ENCODE measurements around the gene EGFR.

The EGFR gene

DNA sequence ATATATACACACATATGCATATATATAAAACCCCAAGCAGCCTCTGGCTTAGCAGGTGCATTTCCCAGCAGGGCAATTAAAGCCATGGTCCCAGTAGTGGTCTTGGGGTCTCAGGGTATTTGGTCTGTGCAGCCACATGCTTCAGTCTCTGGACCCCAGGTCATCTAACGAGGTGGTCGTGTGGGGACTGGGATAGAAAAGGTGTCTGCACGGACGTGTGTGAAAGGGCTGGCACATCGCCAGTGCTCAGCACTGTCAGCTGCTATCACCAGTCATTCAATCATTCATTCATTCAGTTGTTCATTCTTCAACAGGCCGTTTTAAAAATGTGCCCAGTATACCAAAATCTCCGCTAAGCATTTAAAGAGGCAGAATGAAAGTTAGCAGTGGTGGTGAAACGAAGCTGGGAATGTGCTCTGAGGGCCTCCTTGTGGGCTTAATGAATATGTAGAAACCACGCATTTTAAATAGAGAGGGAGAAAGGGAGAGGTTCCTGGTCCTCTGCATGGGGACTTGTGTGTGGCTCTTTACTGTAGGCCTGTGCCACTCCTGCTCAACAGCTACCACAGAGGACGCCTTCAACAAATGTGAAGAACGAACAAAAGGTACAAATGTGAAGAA lies 170.4 kb downstream of the EGFR start:
- H3K36me3 Mint-ChIP-seq (ENCODE audit: low read depth) = no peaks in the 10 kb centered on the region
- H3K27ac Mint-ChIP-seq = no peak overlapping the region
- peaks cover 4% of the 10 kb centered on the region for H3K27me3 Mint-ChIP-seq (ENCODE audit: low read depth)
- no peaks in the 10 kb centered on the region for H3K4me1 Mint-ChIP-seq (ENCODE audit: low read depth)
- H3K4me3 Mint-ChIP-seq = no peak overlapping the region
- H3K9me3 Mint-ChIP-seq = no peaks in the 10 kb centered on the region

DNA sequence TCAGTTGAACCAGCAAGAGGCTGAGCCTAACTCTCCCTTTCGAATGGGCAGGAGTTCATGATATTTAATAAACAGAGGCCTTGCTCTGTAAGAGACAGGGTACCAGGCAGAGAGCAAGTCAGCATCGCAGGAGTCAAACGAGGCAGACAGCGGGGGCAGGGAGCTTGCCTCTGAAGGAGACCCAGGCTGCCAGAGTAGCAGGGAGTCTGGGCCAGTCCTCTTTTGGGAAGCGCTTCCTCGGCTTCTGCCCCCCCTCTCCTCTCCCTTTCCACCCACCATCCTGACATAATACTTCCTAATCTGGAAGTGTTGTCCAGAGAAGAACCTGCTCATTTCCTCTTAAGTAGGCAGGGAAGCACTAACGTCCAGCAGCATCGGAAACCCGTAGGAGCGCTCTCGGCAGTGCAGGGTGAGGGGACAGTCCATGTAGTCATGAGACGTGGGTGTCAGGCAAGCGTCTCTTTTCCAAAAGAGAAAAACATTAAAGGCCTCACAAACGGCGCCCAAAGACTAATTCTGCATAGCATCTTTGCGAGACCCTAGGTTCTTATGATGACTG lies 171.1 kb downstream of the EGFR start:
- no peaks in the 10 kb centered on the region for H3K9me3 Mint-ChIP-seq
- H3K4me1 Mint-ChIP-seq (ENCODE audit: low read depth) = no peaks in the 10 kb centered on the region
- H3K27me3 Mint-ChIP-seq (ENCODE audit: low read depth) = peaks cover 4% of the 10 kb centered on the region
- no peak overlapping the region for H3K27ac Mint-ChIP-seq
- H3K36me3 Mint-ChIP-seq (ENCODE audit: low read depth) = no peaks in the 10 kb centered on the region
- no peak overlapping the region for H3K4me3 Mint-ChIP-seq

DNA sequence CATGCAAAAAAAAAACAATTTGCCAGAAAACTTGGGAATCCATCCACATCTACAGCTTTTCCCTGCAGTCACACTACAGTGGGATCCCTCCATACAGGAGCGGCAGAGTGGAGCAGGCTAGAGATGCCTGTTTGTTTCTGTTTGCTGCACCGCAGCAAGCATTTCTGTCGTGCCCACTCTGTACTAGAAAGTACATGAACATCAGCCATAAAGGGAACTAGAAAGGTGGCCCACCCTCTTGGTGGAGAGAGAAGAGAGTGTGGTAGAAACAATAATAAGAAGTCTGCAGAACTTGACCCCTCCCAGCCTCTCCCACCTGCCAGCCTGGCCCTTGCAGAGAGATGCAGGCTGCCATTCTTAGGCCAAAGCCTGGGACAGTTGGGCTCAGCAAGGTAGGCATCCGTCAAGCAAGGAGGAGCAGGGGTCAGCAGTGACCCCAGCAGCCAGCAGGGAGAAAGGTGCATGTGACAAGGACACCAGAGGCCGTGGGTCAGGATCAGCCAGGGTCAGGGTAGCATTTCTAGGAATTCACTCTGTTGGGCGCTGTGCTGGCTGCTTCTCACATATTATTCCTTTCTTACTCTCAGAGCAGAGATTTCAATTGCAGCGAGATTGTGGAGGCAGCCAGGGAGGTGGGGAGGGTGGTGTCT lies 171.8 kb downstream of the EGFR start:
- no peak overlapping the region for H3K4me3 Mint-ChIP-seq
- H3K27me3 Mint-ChIP-seq (ENCODE audit: low read depth) = peaks cover 5% of the 10 kb centered on the region
- no peaks in the 10 kb centered on the region for H3K9me3 Mint-ChIP-seq
- H3K36me3 Mint-ChIP-seq (ENCODE audit: low read depth) = no peaks in the 10 kb centered on the region
- H3K4me1 Mint-ChIP-seq (ENCODE audit: low read depth) = no peaks in the 10 kb centered on the region
- no peak overlapping the region for H3K27ac Mint-ChIP-seq

DNA sequence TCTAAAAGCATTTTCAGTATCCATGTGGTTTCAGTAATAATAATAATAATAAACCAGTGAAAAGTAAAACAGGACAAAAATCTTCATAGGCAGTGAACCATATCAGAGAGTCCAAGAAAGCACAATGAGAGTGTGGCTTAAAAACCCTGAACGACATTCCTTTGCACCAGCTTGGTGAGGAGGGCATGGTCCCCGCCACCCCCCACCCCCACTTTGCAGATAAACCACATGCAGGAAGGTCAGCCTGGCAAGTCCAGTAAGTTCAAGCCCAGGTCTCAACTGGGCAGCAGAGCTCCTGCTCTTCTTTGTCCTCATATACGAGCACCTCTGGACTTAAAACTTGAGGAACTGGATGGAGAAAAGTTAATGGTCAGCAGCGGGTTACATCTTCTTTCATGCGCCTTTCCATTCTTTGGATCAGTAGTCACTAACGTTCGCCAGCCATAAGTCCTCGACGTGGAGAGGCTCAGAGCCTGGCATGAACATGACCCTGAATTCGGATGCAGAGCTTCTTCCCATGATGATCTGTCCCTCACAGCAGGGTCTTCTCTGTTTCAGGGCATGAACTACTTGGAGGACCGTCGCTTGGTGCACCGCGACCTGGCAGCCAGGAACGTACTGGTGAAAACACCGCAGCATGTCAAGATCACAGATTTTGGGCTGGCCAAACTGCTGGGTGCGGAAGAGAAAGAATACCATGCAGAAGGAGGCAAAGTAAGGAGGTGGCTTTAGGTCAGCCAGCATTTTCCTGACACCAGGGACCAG lies 172.5 kb downstream of the EGFR start:
- Mint-ChIP-seq H3K4me1 (ENCODE audit: low read depth) (no peaks in the 10 kb centered on the region), H3K27ac (no peak overlapping the region), H3K4me3 (no peak overlapping the region), H3K36me3 (ENCODE audit: low read depth) (no peaks in the 10 kb centered on the region), H3K27me3 (ENCODE audit: low read depth) (peaks cover 10% of the 10 kb centered on the region), H3K9me3 (no peaks in the 10 kb centered on the region)

DNA sequence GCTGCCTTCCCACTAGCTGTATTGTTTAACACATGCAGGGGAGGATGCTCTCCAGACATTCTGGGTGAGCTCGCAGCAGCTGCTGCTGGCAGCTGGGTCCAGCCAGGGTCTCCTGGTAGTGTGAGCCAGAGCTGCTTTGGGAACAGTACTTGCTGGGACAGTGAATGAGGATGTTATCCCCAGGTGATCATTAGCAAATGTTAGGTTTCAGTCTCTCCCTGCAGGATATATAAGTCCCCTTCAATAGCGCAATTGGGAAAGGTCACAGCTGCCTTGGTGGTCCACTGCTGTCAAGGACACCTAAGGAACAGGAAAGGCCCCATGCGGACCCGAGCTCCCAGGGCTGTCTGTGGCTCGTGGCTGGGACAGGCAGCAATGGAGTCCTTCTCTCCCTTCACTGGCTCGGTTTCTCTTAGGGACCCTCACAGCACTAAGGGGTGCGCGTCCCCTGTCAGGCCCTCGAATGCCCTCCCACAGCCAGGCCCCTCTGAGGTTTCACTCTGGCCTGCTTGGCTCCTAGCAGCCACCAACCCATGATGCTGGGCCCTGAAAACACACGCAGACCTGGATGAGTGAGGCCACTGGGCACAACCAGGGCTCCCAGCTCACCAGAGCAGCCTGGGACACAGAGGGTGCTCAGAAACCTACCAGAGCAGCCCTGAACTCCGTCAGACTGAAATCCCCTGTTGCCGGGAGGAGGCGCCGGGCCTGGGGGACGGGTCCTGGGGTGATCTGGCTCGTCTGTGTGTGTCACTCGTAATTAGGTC lies 173.3 kb downstream of the EGFR start:
- Mint-ChIP-seq H3K4me1 (ENCODE audit: low read depth) (no peaks in the 10 kb centered on the region), H3K9me3 (no peaks in the 10 kb centered on the region), H3K27me3 (ENCODE audit: low read depth) (peaks cover 15% of the 10 kb centered on the region), H3K4me3 (no peak overlapping the region), H3K36me3 (ENCODE audit: low read depth) (no peaks in the 10 kb centered on the region), H3K27ac (no peak overlapping the region)

DNA sequence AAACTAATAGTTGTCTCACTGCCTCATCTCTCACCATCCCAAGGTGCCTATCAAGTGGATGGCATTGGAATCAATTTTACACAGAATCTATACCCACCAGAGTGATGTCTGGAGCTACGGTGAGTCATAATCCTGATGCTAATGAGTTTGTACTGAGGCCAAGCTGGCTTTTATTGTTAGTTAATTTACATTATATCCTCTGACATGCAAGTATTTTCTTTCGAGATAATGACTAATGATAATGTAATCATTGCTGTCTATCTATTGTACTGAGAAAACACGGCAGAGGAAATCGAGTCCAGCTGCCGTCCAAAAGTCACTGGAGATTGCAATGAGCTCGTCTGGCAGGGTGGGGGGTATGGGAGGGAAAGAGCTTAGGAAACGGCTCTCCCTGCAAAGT lies 173.9 kb downstream of the EGFR start:
- Mint-ChIP-seq H3K27ac (no peak overlapping the region), H3K4me3 (no peak overlapping the region), H3K36me3 (ENCODE audit: low read depth) (no peaks in the 10 kb centered on the region), H3K27me3 (ENCODE audit: low read depth) (peaks cover 15% of the 10 kb centered on the region), H3K4me1 (ENCODE audit: low read depth) (no peaks in the 10 kb centered on the region), H3K9me3 (no peaks in the 10 kb centered on the region)

DNA sequence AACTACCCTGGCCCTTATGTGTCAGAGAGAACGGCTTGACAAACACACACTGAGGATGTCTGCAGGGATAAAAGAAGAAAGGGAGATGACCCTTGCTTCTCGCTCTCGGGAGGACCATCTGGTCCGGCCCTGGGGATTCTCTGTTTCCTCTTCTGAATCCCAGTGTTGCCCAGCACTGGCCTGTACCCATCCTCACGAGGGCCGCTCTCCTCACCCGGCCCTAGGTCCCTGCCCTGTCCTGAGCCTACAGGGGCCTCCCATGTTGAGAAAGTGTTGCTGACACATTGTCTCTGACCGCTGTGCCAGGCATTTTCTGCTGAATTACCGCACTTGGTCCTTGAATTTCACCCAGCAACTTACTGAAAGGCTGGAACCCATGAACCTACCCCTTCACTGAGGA lies 174.4 kb downstream of the EGFR start:
- H3K4me3 Mint-ChIP-seq = no peak overlapping the region
- peaks cover 15% of the 10 kb centered on the region for H3K27me3 Mint-ChIP-seq (ENCODE audit: low read depth)

DNA sequence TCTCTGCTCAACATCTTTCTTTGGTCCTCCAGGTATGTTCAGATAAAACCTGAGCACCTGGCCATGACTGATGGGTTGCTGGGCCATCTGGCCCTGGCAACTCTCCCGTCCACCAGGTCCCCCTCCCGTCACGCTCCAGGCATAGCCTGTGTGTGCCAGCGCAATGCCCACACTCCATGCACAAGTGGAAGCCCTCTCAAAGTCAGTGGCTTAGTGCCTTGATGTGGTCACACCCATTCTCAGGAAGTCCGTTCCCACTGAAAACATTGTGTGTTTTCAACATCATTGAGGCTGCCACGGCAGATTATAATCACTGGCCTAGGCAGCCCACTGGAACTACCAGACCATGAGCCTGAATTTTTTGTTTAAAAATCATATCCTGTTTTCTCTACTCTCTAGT lies 175.7 kb downstream of the EGFR start:
- H3K9me3 Mint-ChIP-seq = no peaks in the 10 kb centered on the region
- no peaks in the 10 kb centered on the region for H3K4me1 Mint-ChIP-seq (ENCODE audit: low read depth)
- H3K27me3 Mint-ChIP-seq (ENCODE audit: low read depth) = peaks cover 11% of the 10 kb centered on the region
- no peak overlapping the region for H3K27ac Mint-ChIP-seq
- no peak overlapping the region for H3K4me3 Mint-ChIP-seq
- no peaks in the 10 kb centered on the region for H3K36me3 Mint-ChIP-seq (ENCODE audit: low read depth)

More for the DNA sequence above, 174.4 kb downstream of the EGFR start:
- Mint-ChIP-seq H3K4me1 (ENCODE audit: low read depth) (no peaks in the 10 kb centered on the region), H3K9me3 (no peaks in the 10 kb centered on the region), H3K27ac (no peak overlapping the region), H3K36me3 (ENCODE audit: low read depth) (no peaks in the 10 kb centered on the region)

DNA sequence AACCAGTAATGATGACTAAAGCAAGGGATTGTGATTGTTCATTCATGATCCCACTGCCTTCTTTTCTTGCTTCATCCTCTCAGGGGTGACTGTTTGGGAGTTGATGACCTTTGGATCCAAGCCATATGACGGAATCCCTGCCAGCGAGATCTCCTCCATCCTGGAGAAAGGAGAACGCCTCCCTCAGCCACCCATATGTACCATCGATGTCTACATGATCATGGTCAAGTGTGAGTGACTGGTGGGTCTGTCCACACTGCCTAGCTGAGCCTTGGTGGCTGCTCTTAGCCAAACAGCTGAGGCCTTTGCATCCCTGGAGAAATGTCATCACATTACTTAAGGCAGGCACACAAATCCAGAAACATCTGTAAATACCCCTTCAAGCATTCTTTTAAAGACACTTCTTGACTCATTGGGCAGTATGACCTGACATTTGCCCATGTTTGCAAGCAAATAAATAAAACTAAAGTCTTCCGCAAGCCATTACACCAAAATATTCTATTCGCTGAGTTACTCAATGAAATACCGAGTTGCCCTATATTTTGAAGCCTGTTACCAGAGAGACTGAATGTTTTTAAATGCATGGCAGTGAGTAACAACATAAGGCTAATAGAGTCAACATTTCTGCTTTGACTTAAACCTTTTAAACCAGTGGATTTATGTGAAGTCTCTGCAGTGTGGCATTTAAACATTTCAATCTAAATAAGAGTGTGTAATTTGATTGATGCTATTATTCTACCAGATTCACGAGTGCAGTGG lies 180.0 kb downstream of the EGFR start:
- Mint-ChIP-seq H3K4me3 (no peak overlapping the region), H3K9me3 (no peaks in the 10 kb centered on the region), H3K27me3 (ENCODE audit: low read depth) (peaks cover 11% of the 10 kb centered on the region), H3K4me1 (ENCODE audit: low read depth) (no peaks in the 10 kb centered on the region), H3K36me3 (ENCODE audit: low read depth) (no peaks in the 10 kb centered on the region), H3K27ac (no peak overlapping the region)

DNA sequence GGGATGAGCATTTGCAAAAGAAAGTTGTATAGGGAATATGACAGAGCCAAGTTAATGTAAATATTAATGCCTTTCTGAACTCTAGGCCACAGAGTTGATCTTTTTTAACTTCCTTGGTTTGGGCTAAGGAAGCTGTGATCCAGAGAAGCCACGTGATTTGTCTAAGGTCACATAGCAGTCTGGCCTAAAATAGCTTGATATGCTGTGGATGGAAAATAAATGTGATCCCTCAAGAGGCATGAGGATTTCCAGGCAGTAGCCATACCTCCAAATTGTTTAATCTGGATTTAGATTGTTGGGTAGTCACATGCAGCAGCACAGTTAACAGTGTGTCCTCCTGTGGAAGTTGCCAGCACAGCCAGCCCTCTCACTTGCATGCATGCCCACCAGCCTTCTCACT lies 180.6 kb downstream of the EGFR start:
- H3K4me1 Mint-ChIP-seq (ENCODE audit: low read depth) = no peaks in the 10 kb centered on the region
- H3K36me3 Mint-ChIP-seq (ENCODE audit: low read depth) = no peaks in the 10 kb centered on the region
- H3K27ac Mint-ChIP-seq = no peak overlapping the region
- H3K4me3 Mint-ChIP-seq = no peak overlapping the region
- H3K9me3 Mint-ChIP-seq = no peaks in the 10 kb centered on the region
- peaks cover 11% of the 10 kb centered on the region for H3K27me3 Mint-ChIP-seq (ENCODE audit: low read depth)

DNA sequence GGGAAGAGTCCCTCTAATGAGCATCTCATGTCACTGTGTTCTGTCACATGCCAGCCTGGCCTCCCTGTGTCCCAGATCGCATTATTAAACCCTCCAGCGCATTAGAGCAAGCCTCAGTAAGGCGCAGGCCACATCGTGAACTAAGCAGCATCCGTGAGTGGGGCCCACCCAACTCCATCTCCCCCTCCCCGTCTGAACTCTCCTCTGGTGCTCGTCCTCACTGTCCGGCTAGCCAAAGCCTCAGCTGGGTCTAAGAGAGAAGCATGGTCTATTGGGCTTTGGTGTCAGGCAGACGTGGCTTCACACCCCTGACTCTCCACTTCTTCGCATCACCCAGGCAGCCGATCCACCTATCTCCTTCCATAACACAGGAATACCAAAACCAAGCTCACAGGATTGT lies 181.6 kb downstream of the EGFR start:
- H3K27me3 Mint-ChIP-seq (ENCODE audit: low read depth) = peaks cover 11% of the 10 kb centered on the region
- H3K4me1 Mint-ChIP-seq (ENCODE audit: low read depth) = no peaks in the 10 kb centered on the region
- H3K36me3 Mint-ChIP-seq (ENCODE audit: low read depth) = no peaks in the 10 kb centered on the region
- H3K4me3 Mint-ChIP-seq = no peak overlapping the region
- no peaks in the 10 kb centered on the region for H3K9me3 Mint-ChIP-seq
- H3K27ac Mint-ChIP-seq = no peak overlapping the region

DNA sequence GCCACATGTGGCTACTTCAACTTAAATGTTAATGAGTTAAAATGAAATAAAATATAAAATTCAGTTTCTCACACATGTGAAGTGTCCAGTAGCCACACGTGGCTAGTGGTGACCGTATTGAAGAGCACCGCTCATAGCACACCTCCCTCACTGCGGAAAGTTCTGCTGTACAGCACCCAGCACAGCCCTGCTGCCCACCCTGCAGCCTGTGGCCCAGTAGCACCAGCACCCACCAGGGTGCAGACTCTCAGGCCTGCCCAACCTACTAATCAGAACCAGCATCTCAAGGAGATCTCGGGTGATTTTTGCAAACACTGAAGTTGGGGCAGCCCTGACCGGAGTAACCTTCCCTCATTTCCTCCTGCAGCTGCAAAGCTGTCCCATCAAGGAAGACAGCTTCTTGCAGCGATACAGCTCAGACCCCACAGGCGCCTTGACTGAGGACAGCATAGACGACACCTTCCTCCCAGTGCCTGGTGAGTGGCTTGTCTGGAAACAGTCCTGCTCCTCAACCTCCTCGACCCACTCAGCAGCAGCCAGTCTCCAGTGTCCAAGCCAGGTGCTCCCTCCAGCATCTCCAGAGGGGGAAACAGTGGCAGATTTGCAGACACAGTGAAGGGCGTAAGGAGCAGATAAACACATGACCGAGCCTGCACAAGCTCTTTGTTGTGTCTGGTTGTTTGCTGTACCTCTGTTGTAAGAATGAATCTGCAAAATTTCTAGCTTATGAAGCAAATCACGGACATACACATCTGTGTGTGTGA lies 183.5 kb downstream of the EGFR start:
- Mint-ChIP-seq H3K27ac (no peak overlapping the region), H3K4me3 (no peak overlapping the region), H3K9me3 (no peaks in the 10 kb centered on the region), H3K27me3 (ENCODE audit: low read depth) (no peaks in the 10 kb centered on the region), H3K4me1 (ENCODE audit: low read depth) (peaks cover 2% of the 10 kb centered on the region), H3K36me3 (ENCODE audit: low read depth) (no peaks in the 10 kb centered on the region)

DNA sequence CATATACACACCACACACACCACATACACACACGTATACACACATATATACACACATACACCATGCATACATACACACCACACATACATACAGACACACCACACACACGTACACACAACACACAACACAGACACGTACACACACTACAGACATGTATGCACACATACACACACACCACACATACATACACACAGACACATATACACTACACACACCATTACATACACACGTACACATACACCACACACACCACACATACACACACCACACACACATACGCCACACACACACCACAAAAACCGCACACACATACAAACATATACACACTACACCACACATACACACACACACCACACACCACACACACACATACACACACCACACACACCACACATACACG lies 184.5 kb downstream of the EGFR start:
- Mint-ChIP-seq H3K36me3 (ENCODE audit: low read depth) (no peaks in the 10 kb centered on the region), H3K4me1 (ENCODE audit: low read depth) (peaks cover 2% of the 10 kb centered on the region), H3K27ac (no peak overlapping the region), H3K27me3 (ENCODE audit: low read depth) (no peaks in the 10 kb centered on the region), H3K4me3 (no peak overlapping the region), H3K9me3 (no peaks in the 10 kb centered on the region)

Measured in T-helper 1 cell treated with Interleukin-12 subunit alpha and Interleukin-12 subunit beta and Interleukin-4 antibody, amounts not matched to agents 30 μg/mL and 1 μg/mL, for 36 hours (primary cell).